Urinary bladder (tissue), 4 donors: ENCODE measurements around the gene DCAF5. TPM values are rescaled to one million over a fixed set of nuclear protein-coding genes. Genes with fewer than 3 reads are reported as not detected.
"Not testable (repeated sequence)": the region's sequence is repeated elsewhere in the genome, so short reads cannot be mapped to it uniquely, and the experiment has no call there.

Experiments used
- DNase-seq: peaks from one replicate; pipeline ENCODE4 v3.0.0-alpha.2; 2015; ENCODE audit errors: extremely low spot score
- H3K27ac ChIP-seq: one replicate; pipeline ENCODE4 v1.5.1; 2013; ENCODE audit warnings: low read depth, mild to moderate bottlenecking, moderate library complexity
- H3K36me3 ChIP-seq: one replicate; pipeline ENCODE4 v1.6.1; 2013; ENCODE audit warnings: mild to moderate bottlenecking, moderate library complexity; ENCODE audit not compliant: insufficient read depth
- H3K4me1 ChIP-seq: one replicate; pipeline ENCODE4 v1.6.1; 2013; ENCODE audit warnings: mild to moderate bottlenecking, moderate library complexity; ENCODE audit not compliant: insufficient read depth
- H3K4me3 ChIP-seq: one replicate; pipeline ENCODE4 v1.5.1; 2013; ENCODE audit warnings: low read depth, low read length
- WGBS: extraction: QIAGEN DNeasy Blood & Tissue Kit; methylation state at CpG from one replicate; pipeline ENCODE4 v1.1.7; 2013; 5-methylcytosine and 5-hydroxymethylcytosine counted together
- polyA plus RNA-seq: library from polyadenylated mRNA; stranded (reverse); fragments of 200-250 nt; gene quantifications from one replicate; pipeline ENCODE4 v1.2.3, GENCODE V29; 2013
- total RNA-seq: library from RNA; depleted of rRNA; stranded (reverse); fragments of >200 nt; gene quantifications from one replicate; pipeline ENCODE4 v1.2.3, GENCODE V29; 2014
- donor health status: healthy with polysubstance abuse.
- donor health status: healthy.

Gene DCAF5
- total and polyA plus RNA-seq, 2 donors = 28.8 to 35.5 TPM

GRCh38 chr14:69081271-69081670 lies 71.6 kb downstream of the DCAF5 start:
- WGBS = 86% methylated on average over 2 of the region's 2 CpGs
- H3K4me1 ChIP-seq = no peaks in the 10 kb centered on the region
- H3K4me3 ChIP-seq = no peak overlapping the region
- H3K36me3 ChIP-seq = peaks cover 3% of the 10 kb centered on the region
- DNase-seq = no peak
- H3K27ac ChIP-seq = no peak overlapping the region

GRCh38 chr14:69079747-69080146 lies 73.2 kb downstream of the DCAF5 start:
- Histone ChIP-seq H3K4me3 (no peak overlapping the region), H3K4me1 (no peaks in the 10 kb centered on the region), H3K36me3 (peaks cover 3% of the 10 kb centered on the region), H3K27ac (no peak overlapping the region)
- 73% methylated on average over 2 of the region's 2 CpGs for WGBS
- DNase-seq = no peak

GRCh38 chr14:69079188-69079742 lies 73.7 kb downstream of the DCAF5 start:
- DNase-seq = no peak
- WGBS = 45% methylated on average over 4 of the region's 4 CpGs

GRCh38 chr14:69077841-69078240 lies 75.1 kb downstream of the DCAF5 start:
- H3K4me1 ChIP-seq = no peaks in the 10 kb centered on the region
- peak overlapping the region; percentile 10 for H3K27ac ChIP-seq
- DNase-seq = no peak
- no peaks in the 10 kb centered on the region for H3K36me3 ChIP-seq
- H3K4me3 ChIP-seq = no peak overlapping the region

More at GRCh38 chr14:69079188-69079742, 73.7 kb downstream of the DCAF5 start:
- peaks cover 3% of the 10 kb centered on the region for H3K36me3 ChIP-seq
- no peaks in the 10 kb centered on the region for H3K4me1 ChIP-seq
- H3K4me3 ChIP-seq = no peak overlapping the region
- peak overlapping the region; percentile 38 for H3K27ac ChIP-seq

- DNase-seq, H3K4me1 ChIP-seq, H3K27ac ChIP-seq, H3K36me3 ChIP-seq, H3K4me3 ChIP-seq: not testable (repeated sequence)
- 97% methylated on average over 5 of the region's 5 CpGs for WGBS
These were observed 75.7 kb downstream of the DCAF5 start for GRCh38 chr14:69077185-69077584.

GRCh38 chr14:69076341-69076740 lies 76.6 kb downstream of the DCAF5 start:
- Histone ChIP-seq H3K4me3 (no peak overlapping the region), H3K27ac (no peak overlapping the region), H3K4me1 (no peaks in the 10 kb centered on the region), H3K36me3 (no peaks in the 10 kb centered on the region)
- no peak for DNase-seq
- 61% methylated on average over 3 of the region's 3 CpGs for WGBS

GRCh38 chr14:69073915-69074314 lies 79.0 kb downstream of the DCAF5 start:
- DNase-seq = no peak
- Histone ChIP-seq H3K4me3 (no peak overlapping the region), H3K36me3 (no peaks in the 10 kb centered on the region), H3K4me1 (no peaks in the 10 kb centered on the region), H3K27ac (no peak overlapping the region)
- WGBS = 65% methylated on average over 1 of the region's 1 CpG

- no peaks in the 10 kb centered on the region for H3K36me3 ChIP-seq
- H3K27ac ChIP-seq = no peak overlapping the region
- H3K4me3 ChIP-seq = no peak overlapping the region
- H3K4me1 ChIP-seq = no peaks in the 10 kb centered on the region
- DNase-seq = no peak
- 82% methylated on average over 5 of the region's 5 CpGs for WGBS
These were observed 79.5 kb downstream of the DCAF5 start for GRCh38 chr14:69073429-69073828.

GRCh38 chr14:69072584-69072983 lies 80.3 kb downstream of the DCAF5 start:
- H3K27ac ChIP-seq = no peak overlapping the region
- no peaks in the 10 kb centered on the region for H3K36me3 ChIP-seq
- 80% methylated on average over 2 of the region's 2 CpGs for WGBS
- no peak for DNase-seq
- no peak overlapping the region for H3K4me3 ChIP-seq
- no peaks in the 10 kb centered on the region for H3K4me1 ChIP-seq

- 48% methylated on average over 2 of the region's 2 CpGs for WGBS
- no peaks in the 10 kb centered on the region for H3K4me1 ChIP-seq
- no peak overlapping the region for H3K4me3 ChIP-seq
- no peak overlapping the region for H3K27ac ChIP-seq
- DNase-seq = no peak
- H3K36me3 ChIP-seq = no peaks in the 10 kb centered on the region
These were observed 84.0 kb downstream of the DCAF5 start for GRCh38 chr14:69068744-69069421.

- peaks cover 2% of the 10 kb centered on the region for H3K36me3 ChIP-seq
- no peak overlapping the region for H3K4me3 ChIP-seq
- 91% methylated on average over 3 of the region's 3 CpGs for WGBS
- DNase-seq = no peak
- H3K27ac ChIP-seq = no peak overlapping the region
- H3K4me1 ChIP-seq = no peaks in the 10 kb centered on the region
These were observed 86.3 kb downstream of the DCAF5 start for GRCh38 chr14:69066396-69067171.

GRCh38 chr14:69065934-69066333 lies 87.0 kb downstream of the DCAF5 start:
- not testable (repeated sequence) for H3K36me3 ChIP-seq, H3K4me3 ChIP-seq, DNase-seq, H3K27ac ChIP-seq, H3K4me1 ChIP-seq
- WGBS = over 99% methylated on average over 4 of the region's 4 CpGs

GRCh38 chr14:69064596-69064995 lies 88.3 kb downstream of the DCAF5 start:
- Histone ChIP-seq H3K4me3 (no peak overlapping the region), H3K4me1 (no peaks in the 10 kb centered on the region), H3K36me3 (peaks cover 4% of the 10 kb centered on the region), H3K27ac (no peak overlapping the region)
- DNase-seq = no peak
